ENCODE data around the gene FOXG1.

- TF ChIP-seq, protein P1, sequence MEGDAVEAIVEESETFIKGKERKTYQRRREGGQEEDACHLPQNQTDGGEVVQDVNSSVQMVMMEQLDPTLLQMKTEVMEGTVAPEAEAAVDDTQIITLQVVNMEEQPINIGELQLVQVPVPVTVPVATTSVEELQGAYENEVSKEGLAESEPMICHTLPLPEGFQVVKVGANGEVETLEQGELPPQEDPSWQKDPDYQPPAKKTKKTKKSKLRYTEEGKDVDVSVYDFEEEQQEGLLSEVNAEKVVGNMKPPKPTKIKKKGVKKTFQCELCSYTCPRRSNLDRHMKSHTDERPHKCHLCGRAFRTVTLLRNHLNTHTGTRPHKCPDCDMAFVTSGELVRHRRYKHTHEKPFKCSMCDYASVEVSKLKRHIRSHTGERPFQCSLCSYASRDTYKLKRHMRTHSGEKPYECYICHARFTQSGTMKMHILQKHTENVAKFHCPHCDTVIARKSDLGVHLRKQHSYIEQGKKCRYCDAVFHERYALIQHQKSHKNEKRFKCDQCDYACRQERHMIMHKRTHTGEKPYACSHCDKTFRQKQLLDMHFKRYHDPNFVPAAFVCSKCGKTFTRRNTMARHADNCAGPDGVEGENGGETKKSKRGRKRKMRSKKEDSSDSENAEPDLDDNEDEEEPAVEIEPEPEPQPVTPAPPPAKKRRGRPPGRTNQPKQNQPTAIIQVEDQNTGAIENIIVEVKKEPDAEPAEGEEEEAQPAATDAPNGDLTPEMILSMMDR (IDR thresholded peaks at IDR 0.05) = no peak
- no peak for TF ChIP-seq EP300 (IDR thresholded peaks at IDR 0.05)
- no peak for TF ChIP-seq POLR2A (IDR thresholded peaks at IDR 0.05)
These were observed 12.9 kb downstream of the FOXG1 start for GRCh38 chr14:28779456-28779855.
